ENCODE results near the gene ATOH8.

ATOH8 gene

GRCh38 chr2:85766229-85766628 lies 12.4 kb downstream of the ATOH8 start:
- no peaks in the 10 kb centered on the region for H3K79me2 ChIP-seq (ENCODE audit: insufficient read depth, low read depth)
- H3K27me3 ChIP-seq (ENCODE audit: insufficient read depth, low read depth): peaks cover 4% of the 10 kb centered on the region; the same call in 1 of the 2 replicates
- H4K20me1 ChIP-seq (ENCODE audit: insufficient read depth): no peaks in the 10 kb centered on the region
- no peak overlapping the region for H3K4me3 ChIP-seq (IDR thresholded peaks at IDR 0.05; ENCODE audit: insufficient read depth, low read depth, low read length)
- H3K4me1 ChIP-seq (ENCODE audit: low read depth, poor library complexity, severe bottlenecking): no peaks in the 10 kb centered on the region
- no peak overlapping the region for H3K27ac ChIP-seq
- no peaks in the 10 kb centered on the region for H3K36me3 ChIP-seq (ENCODE audit: insufficient read depth)
- H3K9ac ChIP-seq: no peak overlapping the region
- no peak overlapping the region for H3K4me2 ChIP-seq
- no peak overlapping the region for H2AFZ ChIP-seq (ENCODE audit: low read depth)
- TF ChIP-seq CTCF (conservative IDR thresholded peaks at IDR 0.05; ENCODE audit: low read depth, low read length): no peak

GRCh38 chr2:85767803-85768665 lies 14.2 kb downstream of the ATOH8 start:
- Histone ChIP-seq H3K4me1 (ENCODE audit: low read depth, poor library complexity, severe bottlenecking) (no peaks in the 10 kb centered on the region), H3K4me3 (IDR thresholded peaks at IDR 0.05; ENCODE audit: insufficient read depth, low read depth, low read length) (no peak overlapping the region), H3K9ac (no peak overlapping the region), H3K27me3 (ENCODE audit: insufficient read depth, low read depth) (peaks cover 12% of the 10 kb centered on the region), H3K79me2 (ENCODE audit: insufficient read depth, low read depth) (no peaks in the 10 kb centered on the region), H3K4me2 (no peak overlapping the region), H3K27ac (no peak overlapping the region), H3K36me3 (ENCODE audit: insufficient read depth) (no peaks in the 10 kb centered on the region), H4K20me1 (ENCODE audit: insufficient read depth) (no peaks in the 10 kb centered on the region), H2AFZ (ENCODE audit: low read depth) (no peak overlapping the region)
- TF ChIP-seq CTCF (conservative IDR thresholded peaks at IDR 0.05; ENCODE audit: low read depth, low read length): no peak

GRCh38 chr2:85768713-85769112 lies 14.9 kb downstream of the ATOH8 start:
- Histone ChIP-seq H3K4me1 (ENCODE audit: low read depth, poor library complexity, severe bottlenecking) (no peaks in the 10 kb centered on the region), H4K20me1 (ENCODE audit: insufficient read depth) (no peaks in the 10 kb centered on the region), H3K4me2 (no peak overlapping the region), H3K27ac (no peak overlapping the region), H2AFZ (ENCODE audit: low read depth) (no peak overlapping the region), H3K36me3 (ENCODE audit: insufficient read depth) (no peaks in the 10 kb centered on the region), H3K4me3 (IDR thresholded peaks at IDR 0.05; ENCODE audit: insufficient read depth, low read depth, low read length) (no peak overlapping the region), H3K27me3 (ENCODE audit: insufficient read depth, low read depth) (peaks cover 17% of the 10 kb centered on the region), H3K79me2 (ENCODE audit: insufficient read depth, low read depth) (no peaks in the 10 kb centered on the region), H3K9ac (no peak overlapping the region)
- TF ChIP-seq CTCF (conservative IDR thresholded peaks at IDR 0.05; ENCODE audit: low read depth, low read length): no peak

GRCh38 chr2:85769236-85769982 lies 15.6 kb downstream of the ATOH8 start:
- Histone ChIP-seq H3K4me1 (ENCODE audit: low read depth, poor library complexity, severe bottlenecking) (no peaks in the 10 kb centered on the region), H2AFZ (ENCODE audit: low read depth) (no peak overlapping the region), H3K4me3 (IDR thresholded peaks at IDR 0.05; ENCODE audit: insufficient read depth, low read depth, low read length) (no peak overlapping the region), H3K36me3 (ENCODE audit: insufficient read depth) (no peaks in the 10 kb centered on the region), H3K79me2 (ENCODE audit: insufficient read depth, low read depth) (no peaks in the 10 kb centered on the region), H4K20me1 (ENCODE audit: insufficient read depth) (no peaks in the 10 kb centered on the region), H3K9ac (no peak overlapping the region), H3K4me2 (no peak overlapping the region), H3K27me3 (ENCODE audit: insufficient read depth, low read depth) (peaks cover 20% of the 10 kb centered on the region), H3K27ac (no peak overlapping the region)
- peak; percentile 46 for TF ChIP-seq CTCF (conservative IDR thresholded peaks at IDR 0.05; ENCODE audit: low read depth, low read length)

Measured in KMS-11 (cell line).